Measurements from ENCODE around the gene ZEB1.

ZEB1 gene

GRCh38 chr10:31578951-31579350, 259.9 kb downstream of the ZEB1 start:
- no peak for DNase-seq (ENCODE audit: extremely low read depth, low read depth)
- TF ChIP-seq CTCF (IDR thresholded peaks at IDR 0.05; ENCODE audit: low read depth, low read length), result no peak

Measured in AG09319 (cell line).